ENCODE results near the gene SEPTIN10.

Gene SEPTIN10

DNA sequence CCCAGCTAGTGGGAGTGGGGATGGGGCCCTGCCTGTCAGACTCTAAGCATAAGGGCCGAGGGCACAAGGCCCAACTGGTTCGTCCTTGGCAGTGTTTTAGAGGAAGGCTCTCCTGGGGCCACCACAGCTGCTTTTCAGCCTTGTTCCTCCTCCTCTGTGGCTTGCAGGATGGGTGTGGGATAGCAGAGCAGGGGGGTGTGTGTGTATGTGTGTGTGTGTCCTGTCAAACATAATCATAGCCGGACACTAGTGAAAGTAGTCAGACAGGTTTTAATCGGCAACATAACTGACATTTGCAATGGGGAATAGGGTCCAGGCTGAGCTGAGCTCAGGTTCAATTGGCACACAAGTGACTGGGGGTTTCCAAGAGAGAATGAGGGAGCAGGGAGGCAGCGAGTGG lies 114.2 kb downstream of the SEPTIN10 start:
- no peak overlapping the region for H3K4me3 ChIP-seq (ENCODE audit: insufficient read length, low read depth)
- no peak for TF ChIP-seq SUZ12 (IDR thresholded peaks at IDR 0.05; ENCODE audit: extremely low read depth, insufficient read depth, insufficient read length)
- TF ChIP-seq YY1 (IDR thresholded peaks at IDR 0.05; ENCODE audit: insufficient read depth, insufficient read length), result no peak
- TF ChIP-seq ZNF274 (IDR thresholded peaks at IDR 0.05; ENCODE audit: low read depth, low read length), result no peak
- no peak for DNase-seq (ENCODE audit: low read depth, low spot score)
- no peaks in the 10 kb centered on the region for H3K36me3 ChIP-seq (ENCODE audit: insufficient read depth, insufficient read length, low read length)
- no peaks in the 10 kb centered on the region for H3K4me1 ChIP-seq (ENCODE audit: insufficient read depth, insufficient read length)
- H3K9me3 ChIP-seq (ENCODE audit: insufficient read depth, low read length), result peaks cover 7% of the 10 kb centered on the region; the same call in 1 of the 2 replicates
- no peak overlapping the region for H3K9ac ChIP-seq (ENCODE audit: insufficient read length, low read depth)
- H3K27me3 ChIP-seq (ENCODE audit: insufficient read depth, insufficient read length), result no peaks in the 10 kb centered on the region

DNA sequence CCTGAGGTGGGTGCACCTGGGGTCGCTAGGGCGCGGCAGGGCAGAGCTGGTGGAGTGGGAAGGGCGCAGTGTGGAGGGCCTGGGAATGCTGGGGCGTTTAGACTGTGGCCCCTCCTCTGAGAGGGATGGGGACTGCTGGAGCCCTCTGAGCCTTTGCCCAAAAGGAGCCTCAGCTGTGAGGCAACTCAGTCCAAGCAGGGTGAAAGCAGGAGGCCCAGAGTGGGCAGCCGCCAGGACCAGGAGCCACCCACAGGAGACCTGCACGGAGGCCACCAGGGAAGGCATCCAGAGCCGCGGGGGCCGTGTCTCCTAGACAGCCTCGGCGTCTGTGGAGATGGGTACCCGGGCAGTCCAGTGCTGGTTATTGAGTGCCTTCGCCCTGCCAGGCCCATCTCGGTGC lies 114.9 kb downstream of the SEPTIN10 start:
- TF ChIP-seq ZNF274 (IDR thresholded peaks at IDR 0.05; ENCODE audit: low read depth, low read length) (no peak), YY1 (IDR thresholded peaks at IDR 0.05; ENCODE audit: insufficient read depth, insufficient read length) (no peak)
- no peaks in the 10 kb centered on the region for H3K36me3 ChIP-seq (ENCODE audit: insufficient read depth, insufficient read length, low read length)
- no peak overlapping the region for H3K9ac ChIP-seq (ENCODE audit: insufficient read length, low read depth)
- no peaks in the 10 kb centered on the region for H3K27me3 ChIP-seq (ENCODE audit: insufficient read depth, insufficient read length)
- no peaks in the 10 kb centered on the region for H3K4me1 ChIP-seq (ENCODE audit: insufficient read depth, insufficient read length)
- H3K4me3 ChIP-seq (ENCODE audit: insufficient read length, low read depth), result no peak overlapping the region
- no peak for DNase-seq (ENCODE audit: low read depth, low spot score)
- H3K9me3 ChIP-seq (ENCODE audit: insufficient read depth, low read length), result peaks cover 7% of the 10 kb centered on the region; the same call in 1 of the 2 replicates

- Histone ChIP-seq H3K36me3 (ENCODE audit: insufficient read depth, insufficient read length, low read length) (no peaks in the 10 kb centered on the region), H3K4me3 (ENCODE audit: insufficient read length, low read depth) (no peak overlapping the region), H3K4me1 (ENCODE audit: insufficient read depth, insufficient read length) (no peaks in the 10 kb centered on the region), H3K27me3 (ENCODE audit: insufficient read depth, insufficient read length) (no peaks in the 10 kb centered on the region), H3K9ac (ENCODE audit: insufficient read length, low read depth) (no peak overlapping the region), H3K9me3 (ENCODE audit: insufficient read depth, low read length) (peaks cover 7% of the 10 kb centered on the region; the same call in 1 of the 2 replicates)
- DNase-seq (ENCODE audit: low read depth, low spot score), result no peak
- no peak for TF ChIP-seq ZNF274 (IDR thresholded peaks at IDR 0.05; ENCODE audit: low read depth, low read length)
- TF ChIP-seq YY1 (IDR thresholded peaks at IDR 0.05; ENCODE audit: insufficient read depth, insufficient read length), result no peak
Measured at GRCh38 chr2:109497911-109498870, 115.6 kb downstream of the SEPTIN10 start.

- DNase-seq (ENCODE audit: low read depth, low spot score), result no peak
- Histone ChIP-seq H3K4me1 (ENCODE audit: insufficient read depth, insufficient read length) (no peaks in the 10 kb centered on the region), H3K9ac (ENCODE audit: insufficient read length, low read depth) (no peak overlapping the region), H3K4me3 (ENCODE audit: insufficient read length, low read depth) (no peak overlapping the region), H3K27me3 (ENCODE audit: insufficient read depth, insufficient read length) (no peaks in the 10 kb centered on the region), H3K9me3 (ENCODE audit: insufficient read depth, low read length) (peaks cover 7% of the 10 kb centered on the region; the same call in 1 of the 2 replicates), H3K36me3 (ENCODE audit: insufficient read depth, insufficient read length, low read length) (no peaks in the 10 kb centered on the region)
- TF ChIP-seq YY1 (IDR thresholded peaks at IDR 0.05; ENCODE audit: insufficient read depth, insufficient read length), result no peak
- TF ChIP-seq SUZ12 (IDR thresholded peaks at IDR 0.05; ENCODE audit: extremely low read depth, insufficient read depth, insufficient read length), result no peak
- TF ChIP-seq ZNF274 (IDR thresholded peaks at IDR 0.05; ENCODE audit: low read depth, low read length), result no peak
Measured at GRCh38 chr2:109497463-109497862, 116.3 kb downstream of the SEPTIN10 start.

GRCh38 chr2:109494351-109494750 lies 119.4 kb downstream of the SEPTIN10 start:
- TF ChIP-seq YY1 (IDR thresholded peaks at IDR 0.05; ENCODE audit: insufficient read depth, insufficient read length) (no peak), SUZ12 (IDR thresholded peaks at IDR 0.05; ENCODE audit: extremely low read depth, insufficient read depth, insufficient read length) (no peak), ZNF274 (IDR thresholded peaks at IDR 0.05; ENCODE audit: low read depth, low read length) (no peak)
- H3K27me3 ChIP-seq (ENCODE audit: insufficient read depth, insufficient read length), result no peaks in the 10 kb centered on the region
- H3K36me3 ChIP-seq (ENCODE audit: insufficient read depth, insufficient read length, low read length), result no peaks in the 10 kb centered on the region
- H3K9ac ChIP-seq (ENCODE audit: insufficient read length, low read depth), result no peak overlapping the region
- DNase-seq (ENCODE audit: low read depth, low spot score), result no peak
- H3K9me3 ChIP-seq (ENCODE audit: insufficient read depth, low read length), result peaks cover 7% of the 10 kb centered on the region; the same call in 1 of the 2 replicates
- H3K4me1 ChIP-seq (ENCODE audit: insufficient read depth, insufficient read length), result no peaks in the 10 kb centered on the region
- H3K4me3 ChIP-seq (ENCODE audit: insufficient read length, low read depth), result no peak overlapping the region

- Histone ChIP-seq H3K4me3 (ENCODE audit: insufficient read length, low read depth) (no peak overlapping the region), H3K9me3 (ENCODE audit: insufficient read depth, low read length) (peaks cover 7% of the 10 kb centered on the region; the same call in 1 of the 2 replicates), H3K36me3 (ENCODE audit: insufficient read depth, insufficient read length, low read length) (no peaks in the 10 kb centered on the region), H3K9ac (ENCODE audit: insufficient read length, low read depth) (no peak overlapping the region), H3K27me3 (ENCODE audit: insufficient read depth, insufficient read length) (no peaks in the 10 kb centered on the region), H3K4me1 (ENCODE audit: insufficient read depth, insufficient read length) (no peaks in the 10 kb centered on the region)
- DNase-seq (ENCODE audit: low read depth, low spot score), result no peak
- TF ChIP-seq SUZ12 (IDR thresholded peaks at IDR 0.05; ENCODE audit: extremely low read depth, insufficient read depth, insufficient read length), result no peak
- no peak for TF ChIP-seq ZNF274 (IDR thresholded peaks at IDR 0.05; ENCODE audit: low read depth, low read length)
- TF ChIP-seq YY1 (IDR thresholded peaks at IDR 0.05; ENCODE audit: insufficient read depth, insufficient read length), result no peak
Measured at GRCh38 chr2:109493176-109493935, 120.4 kb downstream of the SEPTIN10 start.

All from NT2/D1 (cell line).